GM23338 (cell line): ENCODE data around the gene LRIT1. TPM values are rescaled to one million over a fixed set of nuclear protein-coding genes. Genes with fewer than 3 reads are reported as not detected.

Source experiments
- EZH2 ChIP-seq: fragments of 200-600 bp; sonication (generic); IDR thresholded peaks from one replicate; pipeline ENCODE4 v1.8.0; 2017; ENCODE audit warnings: antibody characterized with exemption, mild to moderate bottlenecking, low read depth; ENCODE audit not compliant: unreplicated experiment
- REST ChIP-seq: IDR thresholded peaks from one replicate; pipeline ENCODE4 v1.6.1; 2018; ENCODE audit warnings: antibody characterized with exemption; ENCODE audit not compliant: unreplicated experiment
- polyA plus RNA-seq: library from polyadenylated mRNA; unstranded; fragments of >200 nt; fragmentation: Nextera tagmentation; extraction: Ambion mirVana; gene quantifications from 2 replicates; pipeline ENCODE4 v1.2.1, GENCODE V29; 2016
- total RNA-seq: library from RNA; depleted of rRNA; stranded (reverse); fragments of >200 nt; shearing (Covaris generic); gene quantifications from 2 replicates; pipeline ENCODE4 v1.2.3, GENCODE V29; 2014; rRNA removed

LRIT1 gene
- total and polyA plus RNA-seq, 2 experiments from 2014 or later: 0.07 TPM; not detected in 1

GRCh38 chr10:84181631-84182030, 59.7 kb downstream of the LRIT1 start (continued):
- TF ChIP-seq REST: no peak
- no peak for TF ChIP-seq EZH2

Other genes with a start within 250 kb of the LRIT1 start
- 105 and 106 TPM in 2 replicates for gene GHITM, start 102.0 kb downstream of the LRIT1 start, total RNA-seq
- 95.9 and 97.1 TPM in 2 replicates for gene GHITM, start 102.0 kb downstream of the LRIT1 start, polyA plus RNA-seq
- not detected in 2 replicates for gene GPR15LG, start 67.7 kb downstream of the LRIT1 start, total RNA-seq
- gene GPR15LG, start 67.7 kb downstream of the LRIT1 start, polyA plus RNA-seq: not detected in 2 replicates
- 6.6 and 6.7 TPM in 2 replicates for gene CDHR1, start 47.0 kb downstream of the LRIT1 start, total RNA-seq
- 3.2 TPM in 2 replicates for gene CDHR1, start 47.0 kb downstream of the LRIT1 start, polyA plus RNA-seq
- gene LRIT2, start 16.0 kb downstream of the LRIT1 start, total RNA-seq: not detected in 2 replicates
- gene LRIT2, start 16.0 kb downstream of the LRIT1 start, polyA plus RNA-seq: not detected in 2 replicates
- gene RGR, start 3.5 kb upstream of the LRIT1 start, total RNA-seq: not detected in 2 replicates
- gene RGR, start 3.5 kb upstream of the LRIT1 start, polyA plus RNA-seq: not detected in 2 replicates
- gene CCSER2, start 87.0 kb upstream of the LRIT1 start, total RNA-seq: 30.6 and 33.8 TPM in 2 replicates
- gene CCSER2, start 87.0 kb upstream of the LRIT1 start, polyA plus RNA-seq: 25.4 and 37.2 TPM in 2 replicates